GM18526 (cell line): ENCODE measurements around the gene MGAT5.

Experiments
- POLR2A ChIP-seq: IDR thresholded peaks from 3 replicates; pipeline ENCODE4 v1.6.1; 2011; ENCODE audit not compliant: insufficient read length; ENCODE audit errors: extremely low read depth

MGAT5 gene

DNA sequence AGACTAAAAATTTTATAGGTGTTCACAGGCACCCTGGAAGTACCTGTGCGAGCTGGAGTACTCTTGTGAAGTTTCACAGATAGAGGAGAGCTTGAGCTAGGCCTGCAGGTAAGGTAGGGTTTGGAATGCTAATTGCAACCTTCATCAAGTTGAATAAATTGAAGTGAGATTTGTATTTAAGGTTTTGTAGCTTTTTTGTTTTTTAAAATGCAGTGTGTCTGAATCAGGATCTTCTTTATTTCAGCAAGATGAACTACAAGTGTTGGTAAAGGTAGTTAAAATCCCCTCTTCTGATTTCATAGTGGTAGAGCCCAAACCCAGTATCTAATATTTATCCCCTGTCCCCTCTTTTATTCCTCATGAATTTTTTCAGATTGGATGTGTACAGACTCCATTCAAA is 45.5 kb downstream of the MGAT5 start:
- no peak for TF ChIP-seq POLR2A

DNA sequence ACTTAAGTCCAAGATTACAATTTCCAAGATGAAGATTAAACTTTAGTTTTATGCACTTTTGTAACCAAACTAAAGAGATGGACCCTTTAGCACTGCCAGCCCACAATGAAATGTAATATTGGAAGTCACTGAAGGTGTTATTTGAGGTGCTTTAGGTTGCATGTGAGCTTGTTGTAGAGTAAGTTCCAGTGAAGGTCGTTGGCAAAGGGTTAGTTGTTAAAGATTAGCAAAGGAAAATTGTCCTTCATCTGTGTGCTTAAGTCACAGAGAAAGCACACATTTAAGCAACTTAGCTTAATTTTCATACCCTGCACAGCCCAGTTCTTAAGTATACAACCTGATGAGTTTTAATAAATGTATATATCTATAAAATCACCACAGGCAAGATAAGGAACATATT is 46.7 kb downstream of the MGAT5 start:
- no peak for TF ChIP-seq POLR2A

- no peak for TF ChIP-seq POLR2A
Measured at GRCh38 chr2:134301099-134301927, 47.4 kb downstream of the MGAT5 start.

- no peak for TF ChIP-seq POLR2A
Measured at GRCh38 chr2:134301928-134302260, 48.0 kb downstream of the MGAT5 start.

- TF ChIP-seq POLR2A: no peak
Measured at GRCh38 chr2:134304394-134305108, 50.7 kb downstream of the MGAT5 start.

GRCh38 chr2:134305109-134305491 is 51.2 kb downstream of the MGAT5 start:
- no peak for TF ChIP-seq POLR2A

- TF ChIP-seq POLR2A: no peak
Measured at GRCh38 chr2:134306521-134306920, 52.6 kb downstream of the MGAT5 start.

GRCh38 chr2:134307334-134307733 is 53.5 kb downstream of the MGAT5 start:
- no peak for TF ChIP-seq POLR2A

DNA sequence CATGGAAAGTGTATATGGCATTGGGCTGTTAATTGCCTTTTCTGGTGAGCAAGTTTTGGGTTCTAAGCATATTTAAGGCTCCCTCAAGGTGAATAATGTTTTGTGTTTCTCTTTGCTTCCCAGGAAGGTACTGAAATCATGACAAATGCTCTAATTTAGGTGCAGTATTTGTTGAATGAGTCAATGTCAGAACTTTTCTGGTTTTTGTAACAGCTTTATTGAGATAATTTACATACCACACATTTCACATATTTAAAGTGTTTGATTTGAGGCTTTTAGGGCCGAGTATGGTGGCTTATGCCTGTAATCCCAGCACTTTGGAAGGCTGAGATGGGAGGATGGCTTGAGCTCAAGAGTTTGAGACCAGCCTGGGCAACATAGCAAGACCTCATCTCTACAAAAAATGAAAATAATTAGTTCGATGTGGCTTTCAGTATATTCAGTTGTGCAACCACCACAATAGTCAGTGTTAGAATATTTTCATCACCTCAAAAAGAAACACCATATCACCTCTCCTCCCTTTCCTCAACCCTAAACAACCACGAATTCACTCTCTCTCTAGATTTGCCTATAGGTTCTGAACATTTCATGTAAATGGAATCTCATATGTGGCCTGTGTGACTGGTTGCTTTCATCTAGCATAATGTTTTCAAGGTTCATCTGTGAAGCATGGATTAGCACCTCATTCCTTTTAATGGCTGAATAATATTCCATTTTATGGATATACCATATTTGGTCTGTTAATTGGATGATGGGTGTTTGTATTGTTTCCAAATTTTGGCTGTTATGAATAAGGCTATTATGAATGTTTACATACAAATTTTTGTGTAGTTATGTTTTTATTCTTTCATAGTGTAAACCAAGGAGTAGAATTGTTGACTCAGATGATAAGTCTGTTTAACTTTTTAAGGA is 54.9 kb downstream of the MGAT5 start:
- no peak for TF ChIP-seq POLR2A

DNA sequence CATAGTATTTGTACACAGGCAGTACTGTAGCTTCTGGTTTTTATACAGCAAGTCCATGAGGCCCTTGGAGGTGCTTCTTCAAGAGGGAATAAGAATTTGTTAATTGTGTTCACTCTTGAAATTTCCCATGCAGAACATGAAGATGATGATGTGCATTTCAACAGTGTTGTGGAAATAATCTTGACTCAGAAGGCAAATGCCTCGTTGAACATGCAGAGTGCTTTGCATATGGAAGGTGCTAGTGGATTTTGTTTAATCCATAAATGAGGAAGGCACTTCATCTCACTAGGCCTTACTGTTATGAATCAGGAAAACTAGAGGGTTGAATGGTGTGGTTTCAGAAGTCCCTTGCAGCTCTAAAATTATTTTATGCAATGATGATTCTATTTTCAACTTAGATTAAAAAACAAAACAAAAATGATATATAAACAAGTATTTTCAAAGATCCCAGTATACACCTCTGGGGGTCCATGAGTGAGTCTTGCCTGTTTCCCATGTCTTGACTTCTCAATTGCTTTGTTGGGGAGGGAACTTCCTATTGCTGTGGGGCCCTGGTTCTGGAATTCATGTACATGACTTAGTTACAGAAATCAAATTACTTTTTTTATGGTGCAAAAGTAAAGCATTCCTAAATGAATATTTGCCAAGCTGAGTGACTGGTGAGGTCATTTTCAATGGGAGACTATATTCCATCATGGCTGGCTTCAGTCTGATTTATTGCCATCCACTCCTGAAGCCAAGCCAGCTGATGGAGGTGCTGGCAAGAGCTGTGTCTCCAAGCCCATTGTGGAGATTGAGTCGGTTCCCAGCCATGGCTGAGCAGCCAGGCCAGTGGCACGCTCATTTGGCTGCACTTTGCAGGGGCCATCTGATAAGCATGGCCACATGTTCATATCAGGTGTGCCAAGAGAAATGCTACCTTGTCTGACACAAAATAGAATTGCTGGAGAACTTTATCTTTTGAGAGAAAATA is 56.5 kb downstream of the MGAT5 start:
- no peak for TF ChIP-seq POLR2A

- no peak for TF ChIP-seq POLR2A
Measured at GRCh38 chr2:134312482-134312881, 58.6 kb downstream of the MGAT5 start.

GRCh38 chr2:134314202-134314601 is 60.3 kb downstream of the MGAT5 start:
- no peak for TF ChIP-seq POLR2A

DNA sequence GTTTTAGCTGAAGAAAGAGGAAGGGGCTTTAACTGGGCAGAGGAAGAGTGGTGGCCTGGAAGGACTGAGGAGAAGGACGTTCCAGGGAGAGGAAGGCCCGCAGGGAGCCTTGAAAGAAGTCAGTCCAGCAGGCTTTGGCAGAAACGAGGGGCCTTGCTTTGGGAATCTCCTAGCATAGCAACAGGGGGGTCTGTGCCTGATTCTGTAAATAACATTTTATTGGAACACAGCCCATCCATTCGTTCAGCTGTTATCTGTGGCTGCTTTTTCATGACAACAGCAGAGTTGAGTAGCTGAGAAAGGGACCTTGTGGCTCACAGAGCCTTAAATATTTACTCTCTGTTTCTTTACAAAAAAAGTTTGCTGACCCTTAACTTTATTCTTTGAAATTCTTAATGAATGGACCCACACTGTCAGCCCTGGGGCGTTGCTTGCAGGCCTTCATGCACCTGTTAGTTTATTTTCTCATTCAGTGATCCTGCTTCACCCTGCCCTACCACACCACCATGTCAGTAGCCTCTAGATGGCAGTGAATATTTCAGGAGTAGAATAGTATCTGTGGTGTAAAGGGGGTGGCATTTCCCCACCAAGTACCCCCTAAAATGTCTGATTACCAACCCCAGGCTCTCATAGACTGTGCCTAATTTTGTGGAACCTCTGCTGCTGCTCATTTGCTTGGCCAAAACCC is 61.0 kb downstream of the MGAT5 start:
- TF ChIP-seq POLR2A: no peak

DNA sequence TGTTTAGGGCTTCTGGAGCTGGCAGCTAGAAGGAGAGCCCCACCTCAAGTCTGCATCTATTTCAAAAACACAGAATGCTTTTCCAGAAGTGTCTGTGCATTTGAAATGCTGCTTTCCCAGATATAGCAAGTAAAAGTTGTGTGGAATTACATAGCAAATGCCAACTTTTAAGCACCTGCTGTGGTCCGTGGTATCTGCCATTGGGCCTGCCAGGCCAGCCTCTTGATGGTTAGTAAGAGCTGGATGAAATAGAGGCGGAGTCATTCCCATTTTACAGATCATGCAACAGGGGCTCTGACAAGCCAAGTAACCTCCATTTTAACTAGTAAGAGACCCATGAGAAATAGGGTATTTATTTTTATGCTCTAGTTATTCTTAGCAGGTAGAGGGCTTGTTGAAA is 61.6 kb downstream of the MGAT5 start:
- no peak for TF ChIP-seq POLR2A
